Measurements from ENCODE around the gene ANKRD6. TPM values are rescaled to one million over a fixed set of nuclear protein-coding genes. Genes with fewer than 3 reads are reported as not detected.

The ANKRD6 gene
- total and polyA plus RNA-seq, 2 donors (not counting 3 experiments of a cell fraction or from before 2014, with no cell fraction given), result 3.4 to 9.6 TPM

GRCh38 chr6:89619567-89619966 is 186.6 kb downstream of the ANKRD6 start:
- POLR2A ChIA-PET, result no interaction called here
- CTCF ChIA-PET, result no interaction called here
- H3K36me3 ChIP-seq (ENCODE audit: control insufficient read depth in 2 of 2, extremely low read depth in 1 of 2, insufficient read depth in 2 of 2, low read length in 2 of 2), result no peaks in the 10 kb centered on the region

GRCh38 chr6:89623749-89624148 is 190.8 kb downstream of the ANKRD6 start:
- H3K4me1 ChIP-seq (ENCODE audit: control insufficient read depth, extremely low read depth, insufficient read depth, low read length), result no peaks in the 10 kb centered on the region
- CTCF ChIA-PET, result interaction anchor here (0.7 to 1.2 kb wide), 2 partner anchors 14 to 38 kb away, joined by 4 to 5 read pairs; no protein-coding TSS in a partner anchor
- FAIRE-seq, result no peak

More at GRCh38 chr6:89619567-89619966, 186.6 kb downstream of the ANKRD6 start:
- no TSS peak for BruUV-seq (replicated peaks)
- Histone ChIP-seq H3K9ac (replicated peaks; ENCODE audit: extremely low read depth, insufficient read depth, low read length) (no peak overlapping the region), H3K9me3 (replicated peaks; ENCODE audit: control insufficient read depth, insufficient read depth, low read length) (no peaks in the 10 kb centered on the region), H3K27ac (ENCODE audit: insufficient read depth, low read depth, low read length) (no peak overlapping the region), H3K4me2 (ENCODE audit: insufficient read depth, low read length) (no peak overlapping the region), H4K20me1 (replicated peaks; ENCODE audit: control insufficient read depth, extremely low read depth, insufficient read depth, low read length) (no peaks in the 10 kb centered on the region), H3K9me1 (replicated peaks; ENCODE audit: control insufficient read depth, extremely low read depth, insufficient read depth, low read length) (no peaks in the 10 kb centered on the region), H3K4me3 (replicated peaks in 1 of 3; ENCODE audit: insufficient read depth in 1 of 3, low read depth in 1 of 3, low read length in 3 of 3) (no peak overlapping the region), H3K79me2 (ENCODE audit: control insufficient read depth, insufficient read depth, low read length) (no peaks in the 10 kb centered on the region), H2AFZ (ENCODE audit: low read depth, low read length) (no peak overlapping the region), H3K27me3 (ENCODE audit: control insufficient read depth in 2 of 2, insufficient read depth in 2 of 2, low read length in 2 of 2) (no peaks in the 10 kb centered on the region), H3K4me1 (ENCODE audit: control insufficient read depth, extremely low read depth, insufficient read depth, low read length) (no peaks in the 10 kb centered on the region)
- FAIRE-seq (no peak), DNase-seq (ENCODE audit: low read depth, low spot score) (no peak)
- dilution Hi-C loops (cut with MboI; ENCODE audit: extremely low pct_ligation_motif_present, low sequenced_read_pairs) (no loop called here), intact Hi-C loops (cut with micrococcal nuclease) (no loop called here)
- TF ChIP-seq POLR2A (IDR thresholded peaks at IDR 0.05; ENCODE audit: low read depth, low read length) (no peak), MAX (IDR thresholded peaks at IDR 0.05; ENCODE audit: insufficient read depth, insufficient read length) (no peak), MYC (IDR thresholded peaks at IDR 0.05; ENCODE audit: low read depth, low read length) (no peak), POLR2AphosphoS5 (IDR thresholded peaks at IDR 0.05; ENCODE audit: insufficient read depth, low read depth, low read length) (no peak), FOS (IDR thresholded peaks at IDR 0.05; ENCODE audit: borderline replicate concordance, insufficient read depth, low read length) (no peak)

More at GRCh38 chr6:89623749-89624148, 190.8 kb downstream of the ANKRD6 start:
- TF ChIP-seq POLR2A (IDR thresholded peaks at IDR 0.05; ENCODE audit: low read depth, low read length), result no peak
- no peak for TF ChIP-seq MAX (IDR thresholded peaks at IDR 0.05; ENCODE audit: insufficient read depth, insufficient read length)
- no peak for TF ChIP-seq EZH2 (IDR thresholded peaks at IDR 0.05; ENCODE audit: borderline replicate concordance, low read depth, low read length, severe bottlenecking)
- no peak for TF ChIP-seq JUN (IDR thresholded peaks at IDR 0.05; ENCODE audit: borderline replicate concordance, insufficient read depth, insufficient read length, low read depth)
- no peak for TF ChIP-seq FOS (IDR thresholded peaks at IDR 0.05; ENCODE audit: borderline replicate concordance, insufficient read depth, low read length)
- no peak for TF ChIP-seq CTCF (IDR thresholded peaks at IDR 0.05; ENCODE audit: extremely low read depth in 1 of 2, insufficient read depth in 1 of 2, low read depth in 1 of 2, low read length in 2 of 2)
- no peak for TF ChIP-seq MYC (IDR thresholded peaks at IDR 0.05; ENCODE audit: low read depth, low read length)
- TF ChIP-seq GATA2 (IDR thresholded peaks at IDR 0.05; ENCODE audit: insufficient read depth, insufficient read length, low read depth, low read length), result no peak
- TF ChIP-seq POLR2AphosphoS5 (IDR thresholded peaks at IDR 0.05; ENCODE audit: insufficient read depth, low read depth, low read length), result no peak
- Histone ChIP-seq H3K9me1 (replicated peaks; ENCODE audit: control insufficient read depth, extremely low read depth, insufficient read depth, low read length) (no peaks in the 10 kb centered on the region), H3K27ac (ENCODE audit: insufficient read depth, low read depth, low read length) (no peak overlapping the region), H3K79me2 (ENCODE audit: control insufficient read depth, insufficient read depth, low read length) (no peaks in the 10 kb centered on the region), H3K9me3 (replicated peaks; ENCODE audit: control insufficient read depth, insufficient read depth, low read length) (no peaks in the 10 kb centered on the region), H4K20me1 (replicated peaks; ENCODE audit: control insufficient read depth, extremely low read depth, insufficient read depth, low read length) (no peaks in the 10 kb centered on the region), H3K4me3 (replicated peaks in 1 of 3; ENCODE audit: insufficient read depth in 1 of 3, low read depth in 1 of 3, low read length in 3 of 3) (no peak overlapping the region), H3K9ac (replicated peaks; ENCODE audit: extremely low read depth, insufficient read depth, low read length) (no peak overlapping the region), H3K4me2 (ENCODE audit: insufficient read depth, low read length) (no peak overlapping the region), H3K27me3 (ENCODE audit: control insufficient read depth in 2 of 2, insufficient read depth in 2 of 2, low read length in 2 of 2) (no peaks in the 10 kb centered on the region), H3K36me3 (ENCODE audit: control insufficient read depth in 2 of 2, extremely low read depth in 1 of 2, insufficient read depth in 2 of 2, low read length in 2 of 2) (no peaks in the 10 kb centered on the region), H2AFZ (ENCODE audit: low read depth, low read length) (no peak overlapping the region)
- intact Hi-C loops (cut with micrococcal nuclease), result no loop called here
- BruUV-seq (replicated peaks), result no TSS peak
- dilution Hi-C loops (cut with MboI; ENCODE audit: extremely low pct_ligation_motif_present, low sequenced_read_pairs), result no loop called here
- DNase-seq (ENCODE audit: low read depth, low spot score), result no peak
- POLR2A ChIA-PET, result interaction anchor here (0.6 kb wide), 1 partner anchor 249 kb away, joined by 3 read pairs; no protein-coding TSS in a partner anchor
